ENCODE measurements around the gene CDHR1. TPM values are rescaled to one million over a fixed set of nuclear protein-coding genes. Genes with fewer than 3 reads are reported as not detected.
A peak's percentile ranks its signal among the peaks of the same experiment; 100 is the strongest.

CDHR1 gene
- total and polyA plus RNA-seq, 2 donors (not counting 1 experiment from before 2014, with no cell fraction given): 0.05 TPM; not detected in 1

GRCh38 chr10:84262190-84262956 is 68.0 kb downstream of the CDHR1 start:
- TF ChIP-seq, protein P1, sequence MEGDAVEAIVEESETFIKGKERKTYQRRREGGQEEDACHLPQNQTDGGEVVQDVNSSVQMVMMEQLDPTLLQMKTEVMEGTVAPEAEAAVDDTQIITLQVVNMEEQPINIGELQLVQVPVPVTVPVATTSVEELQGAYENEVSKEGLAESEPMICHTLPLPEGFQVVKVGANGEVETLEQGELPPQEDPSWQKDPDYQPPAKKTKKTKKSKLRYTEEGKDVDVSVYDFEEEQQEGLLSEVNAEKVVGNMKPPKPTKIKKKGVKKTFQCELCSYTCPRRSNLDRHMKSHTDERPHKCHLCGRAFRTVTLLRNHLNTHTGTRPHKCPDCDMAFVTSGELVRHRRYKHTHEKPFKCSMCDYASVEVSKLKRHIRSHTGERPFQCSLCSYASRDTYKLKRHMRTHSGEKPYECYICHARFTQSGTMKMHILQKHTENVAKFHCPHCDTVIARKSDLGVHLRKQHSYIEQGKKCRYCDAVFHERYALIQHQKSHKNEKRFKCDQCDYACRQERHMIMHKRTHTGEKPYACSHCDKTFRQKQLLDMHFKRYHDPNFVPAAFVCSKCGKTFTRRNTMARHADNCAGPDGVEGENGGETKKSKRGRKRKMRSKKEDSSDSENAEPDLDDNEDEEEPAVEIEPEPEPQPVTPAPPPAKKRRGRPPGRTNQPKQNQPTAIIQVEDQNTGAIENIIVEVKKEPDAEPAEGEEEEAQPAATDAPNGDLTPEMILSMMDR (conservative IDR thresholded peaks at IDR 0.05 in 1 of 2, IDR thresholded peaks at IDR 0.05 in 1 of 2; ENCODE audit: low read depth in 1 of 2, low read length in 2 of 2): no peak
- no peak for TF ChIP-seq EZH2 (IDR thresholded peaks at IDR 0.05; ENCODE audit: low read length, missing control alignments)
- H3K4me1 ChIP-seq (ENCODE audit: control insufficient read depth, extremely low read depth, insufficient read depth, low read length): no peaks in the 10 kb centered on the region
- H3K4me3 ChIP-seq (replicated peaks in 1 of 4; ENCODE audit: control extremely low read depth in 1 of 4, insufficient read depth in 1 of 4, low read depth in 3 of 4, low read length in 4 of 4): no peak overlapping the region
- H3K9me3 ChIP-seq (ENCODE audit: control insufficient read depth, insufficient read depth, low read depth, low read length): no peaks in the 10 kb centered on the region
- H3K27ac ChIP-seq (ENCODE audit: insufficient read depth, low read length): no peak overlapping the region
- H3K27me3 ChIP-seq (ENCODE audit: control insufficient read depth, insufficient read depth, low read length): peaks cover 9% of the 10 kb centered on the region
- H3K9ac ChIP-seq (ENCODE audit: insufficient read depth, low read length): no peak overlapping the region
- H4K20me1 ChIP-seq (ENCODE audit: control insufficient read depth, extremely low read depth, insufficient read depth, low read length): no peaks in the 10 kb centered on the region
- DNase-seq (ENCODE audit: low read depth in 2 of 2): no peak
- no peaks in the 10 kb centered on the region for H3K36me3 ChIP-seq (ENCODE audit: control insufficient read depth, insufficient read depth, low read length)
- no peak overlapping the region for H2AFZ ChIP-seq (ENCODE audit: low read length)
- H3K4me2 ChIP-seq (ENCODE audit: extremely low read depth, insufficient read depth, low read length): no peak overlapping the region
- no peaks in the 10 kb centered on the region for H3K79me2 ChIP-seq (ENCODE audit: control insufficient read depth, insufficient read depth, low read length)

- peaks cover 9% of the 10 kb centered on the region for H3K27me3 ChIP-seq (ENCODE audit: control insufficient read depth, insufficient read depth, low read length)
- H4K20me1 ChIP-seq (ENCODE audit: control insufficient read depth, extremely low read depth, insufficient read depth, low read length): no peaks in the 10 kb centered on the region
- H3K4me1 ChIP-seq (ENCODE audit: control insufficient read depth, extremely low read depth, insufficient read depth, low read length): no peaks in the 10 kb centered on the region
- no peak for DNase-seq (ENCODE audit: low read depth in 2 of 2)
- no peak overlapping the region for H3K27ac ChIP-seq (ENCODE audit: insufficient read depth, low read length)
- H3K36me3 ChIP-seq (ENCODE audit: control insufficient read depth, insufficient read depth, low read length): no peaks in the 10 kb centered on the region
- no peak overlapping the region for H3K4me2 ChIP-seq (ENCODE audit: extremely low read depth, insufficient read depth, low read length)
- H3K9me3 ChIP-seq (ENCODE audit: control insufficient read depth, insufficient read depth, low read depth, low read length): no peaks in the 10 kb centered on the region
- H3K9ac ChIP-seq (ENCODE audit: insufficient read depth, low read length): no peak overlapping the region
- no peak overlapping the region for H2AFZ ChIP-seq (ENCODE audit: low read length)
- no peak for TF ChIP-seq EZH2 (IDR thresholded peaks at IDR 0.05; ENCODE audit: low read length, missing control alignments)
- TF ChIP-seq, protein P1 (conservative IDR thresholded peaks at IDR 0.05 in 1 of 2, IDR thresholded peaks at IDR 0.05 in 1 of 2; ENCODE audit: low read depth in 1 of 2, low read length in 2 of 2): no peak
- no peaks in the 10 kb centered on the region for H3K79me2 ChIP-seq (ENCODE audit: control insufficient read depth, insufficient read depth, low read length)
- no peak overlapping the region for H3K4me3 ChIP-seq (replicated peaks in 1 of 4; ENCODE audit: control extremely low read depth in 1 of 4, insufficient read depth in 1 of 4, low read depth in 3 of 4, low read length in 4 of 4)
Measured at GRCh38 chr10:84263716-84264115, 69.4 kb downstream of the CDHR1 start.

DNA sequence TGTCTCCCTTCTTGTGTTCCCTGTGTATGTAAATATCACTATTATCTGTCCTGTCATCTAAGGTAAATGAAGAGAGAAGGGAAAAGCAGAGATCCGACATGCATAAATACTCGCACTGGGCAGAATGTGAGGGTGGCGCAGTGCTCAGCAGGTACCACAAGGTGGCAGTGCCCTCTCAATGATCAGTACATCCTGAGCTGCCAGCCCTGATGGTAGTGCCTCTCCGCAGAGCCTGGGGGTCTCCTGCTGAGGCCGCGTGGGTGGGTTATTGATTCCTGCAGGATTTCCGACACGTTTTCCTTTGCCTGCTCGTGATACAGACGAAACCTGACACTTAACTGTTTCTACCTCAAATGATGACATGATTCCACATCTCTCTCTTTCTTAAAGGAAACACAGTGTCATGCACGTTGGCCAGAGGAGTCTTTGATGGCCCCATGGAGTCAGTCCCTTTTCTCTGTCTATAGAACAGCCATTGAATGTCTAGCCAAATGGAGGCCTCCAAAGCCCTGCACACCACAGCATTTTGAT is 70.3 kb downstream of the CDHR1 start:
- Histone ChIP-seq H3K9me3 (ENCODE audit: control insufficient read depth, insufficient read depth, low read depth, low read length) (no peaks in the 10 kb centered on the region), H3K4me2 (ENCODE audit: extremely low read depth, insufficient read depth, low read length) (no peak overlapping the region), H4K20me1 (ENCODE audit: control insufficient read depth, extremely low read depth, insufficient read depth, low read length) (no peaks in the 10 kb centered on the region), H3K79me2 (ENCODE audit: control insufficient read depth, insufficient read depth, low read length) (no peaks in the 10 kb centered on the region), H3K27me3 (ENCODE audit: control insufficient read depth, insufficient read depth, low read length) (peaks cover 9% of the 10 kb centered on the region), H3K4me1 (ENCODE audit: control insufficient read depth, extremely low read depth, insufficient read depth, low read length) (no peaks in the 10 kb centered on the region), H3K4me3 (replicated peaks in 1 of 4; ENCODE audit: control extremely low read depth in 1 of 4, insufficient read depth in 1 of 4, low read depth in 3 of 4, low read length in 4 of 4) (no peak overlapping the region), H3K9ac (ENCODE audit: insufficient read depth, low read length) (no peak overlapping the region), H3K27ac (ENCODE audit: insufficient read depth, low read length) (no peak overlapping the region), H3K36me3 (ENCODE audit: control insufficient read depth, insufficient read depth, low read length) (no peaks in the 10 kb centered on the region), H2AFZ (ENCODE audit: low read length) (no peak overlapping the region)
- DNase-seq (ENCODE audit: low read depth in 2 of 2): peak; percentile 45 to 63
- no peak for TF ChIP-seq EZH2 (IDR thresholded peaks at IDR 0.05; ENCODE audit: low read length, missing control alignments)
- TF ChIP-seq, protein P1 (conservative IDR thresholded peaks at IDR 0.05 in 1 of 2, IDR thresholded peaks at IDR 0.05 in 1 of 2; ENCODE audit: low read depth in 1 of 2, low read length in 2 of 2): peak; percentile 97 to 99
